Testis (tissue), 2 donors: ENCODE data around the gene PTCD2.

Source experiments
- CTCF ChIP-seq, 3 experiments: fragments of 450-650 bp in 2 of 3; fragments of 200-600 bp in 1 of 3; sonication (generic) in 1 of 3; IDR thresholded peaks; one replicate each; pipeline ENCODE4 v1.5.1; 2016 to 2019; ENCODE audit warnings: antibody characterized with exemption in 3 of 3, mild to moderate bottlenecking in 2 of 3, moderate library complexity in 1 of 3
- POLR2A ChIP-seq: fragments of 450-650 bp; IDR thresholded peaks from one replicate; pipeline ENCODE4 v1.6.1; 2017; ENCODE audit warnings: antibody characterized with exemption, mild to moderate bottlenecking, moderate library complexity

- no peak for TF ChIP-seq POLR2A
- no peak for TF ChIP-seq CTCF (IDR thresholded peaks at IDR 0.05)
Measured at GRCh38 chr5:72330712-72331111, 10.5 kb downstream of the PTCD2 start.
